ENCODE data around the gene TSN.
A peak's percentile ranks its signal among the peaks of the same experiment; 100 is the strongest.

TSN gene

GRCh38 chr2:121788685-121789084, 33.2 kb downstream of the TSN start:
- ChIA-PET POLR2A (no interaction called here), CTCF (no interaction called here)
- no peak overlapping the region for H3K27ac ChIP-seq (ENCODE audit: extremely low read depth, low read depth, low read length)
- no peaks in the 10 kb centered on the region for H3K9me3 ChIP-seq (ENCODE audit: control insufficient read depth, insufficient read depth, low read depth, low read length)
- TF ChIP-seq GLIS2 (tag by site-specific recombination; IDR thresholded peaks at IDR 0.05) (no peak), ZNF629 (tag by site-specific recombination; IDR thresholded peaks at IDR 0.05) (no peak), ZNF416 (tag by site-specific recombination; IDR thresholded peaks at IDR 0.05) (no peak), ZNF529 (tag by site-specific recombination; IDR thresholded peaks at IDR 0.05; ENCODE audit: insufficient replicate concordance) (no peak), ZNF211 (tag by site-specific recombination; IDR thresholded peaks at IDR 0.05; ENCODE audit: low read depth) (no peak), ZNF391 (tag by site-specific recombination; IDR thresholded peaks at IDR 0.05; ENCODE audit: borderline replicate concordance, low read depth) (no peak), ZNF701 (tag by site-specific recombination; IDR thresholded peaks at IDR 0.05) (no peak), ZNF16 (tag by site-specific recombination; IDR thresholded peaks at IDR 0.05; ENCODE audit: low read depth) (no peak), ZNF549 (tag by site-specific recombination; IDR thresholded peaks at IDR 0.05) (peak; percentile 31; the same call in 1 of the 2 replicates), SETDB1 (IDR thresholded peaks at IDR 0.05; ENCODE audit: insufficient read length, low read length) (peak; percentile 61), ZNF707 (tag by site-specific recombination; IDR thresholded peaks at IDR 0.05) (no peak), ZNF26 (tag by site-specific recombination; IDR thresholded peaks at IDR 0.05) (no peak), ZNF274 (IDR thresholded peaks at IDR 0.05; ENCODE audit: low read length) (no peak), ZNF274 (tag by site-specific recombination; IDR thresholded peaks at IDR 0.05; ENCODE audit: borderline replicate concordance) (no peak), ZBTB21 (tag by site-specific recombination; IDR thresholded peaks at IDR 0.05) (no peak), ZNF19 (tag by site-specific recombination; IDR thresholded peaks at IDR 0.05; ENCODE audit: low read depth) (no peak), ZNF621 (tag by site-specific recombination; IDR thresholded peaks at IDR 0.05) (no peak), KLF8 (tag by site-specific recombination; IDR thresholded peaks at IDR 0.05) (no peak), ZNF776 (tag by site-specific recombination; IDR thresholded peaks at IDR 0.05; ENCODE audit: borderline replicate concordance) (no peak), HIC1 (tag by site-specific recombination; IDR thresholded peaks at IDR 0.05) (no peak), ZNF555 (tag by site-specific recombination; conservative IDR thresholded peaks at IDR 0.05) (peak; percentile 75)
- H3K4me1 ChIP-seq (ENCODE audit: control insufficient read depth, insufficient read depth, low read length): peaks cover 5% of the 10 kb centered on the region; the same call in 1 of the 2 replicates
- H3K4me3 ChIP-seq (ENCODE audit: low read depth, low read length): no peak overlapping the region
- no peaks in the 10 kb centered on the region for H3K36me3 ChIP-seq (ENCODE audit: control insufficient read depth in 2 of 2, insufficient read depth in 1 of 2, low read length in 2 of 2)

GRCh38 chr2:121790276-121790956, 35.0 kb downstream of the TSN start:
- Histone ChIP-seq H3K36me3 (ENCODE audit: control insufficient read depth in 2 of 2, insufficient read depth in 1 of 2, low read length in 2 of 2) (no peaks in the 10 kb centered on the region), H3K27ac (ENCODE audit: extremely low read depth, low read depth, low read length) (no peak overlapping the region), H3K4me1 (ENCODE audit: control insufficient read depth, insufficient read depth, low read length) (peaks cover 5% of the 10 kb centered on the region; the same call in 1 of the 2 replicates), H3K4me3 (ENCODE audit: low read depth, low read length) (no peak overlapping the region), H3K9me3 (ENCODE audit: control insufficient read depth, insufficient read depth, low read depth, low read length) (no peaks in the 10 kb centered on the region)
- CTCF ChIA-PET: interaction anchor here (0.8 kb wide), 1 partner anchor 21 kb away, joined by 4 read pairs; no protein-coding TSS in a partner anchor
- POLR2A ChIA-PET: no interaction called here
- TF ChIP-seq KLF1 (tag by site-specific recombination; IDR thresholded peaks at IDR 0.05) (peak; percentile 43; the same call in 1 of the 2 replicates), KLF17 (tag by site-specific recombination; IDR thresholded peaks at IDR 0.05) (peak; percentile 73; the same call in 1 of the 2 replicates), PRDM10 (tag by site-specific recombination; IDR thresholded peaks at IDR 0.05) (peak; percentile 78), ZBTB17 (tag by site-specific recombination; IDR thresholded peaks at IDR 0.05) (peak; percentile 46; the same call in 1 of the 2 replicates), ZNF433 (tag by site-specific recombination; IDR thresholded peaks at IDR 0.05; ENCODE audit: low read depth) (no peak)

All from HEK293 (cell line).